Ovary (tissue), 9 donors: ENCODE results near the gene ALG5. TPM values are rescaled to one million over a fixed set of nuclear protein-coding genes. Genes with fewer than 3 reads are reported as not detected.

Source experiments
- DNase-seq, 5 donors: peaks; one replicate each; pipeline ENCODE4 v3.0.0-alpha.2; 2019 to 2020
- H3K27ac ChIP-seq, 2 donors: fragments of 200-600 bp; one replicate each; pipeline versions ENCODE4 v1.5.1 to v1.8.0; 2019 to 2022
- H3K27me3 ChIP-seq: fragments of 200-600 bp; one replicate; pipeline ENCODE4 v1.8.0; 2022
- H3K36me3 ChIP-seq: fragments of 200-600 bp; sonication (generic); one replicate; pipeline ENCODE4 v1.5.1; 2019
- H3K4me1 ChIP-seq: one replicate; pipeline ENCODE4 v1.8.1; 2013; ENCODE audit warnings: mild to moderate bottlenecking, moderate library complexity; ENCODE audit not compliant: insufficient read depth
- H3K4me3 ChIP-seq: fragments of 200-600 bp; sonication (generic); one replicate; pipeline ENCODE4 v1.5.1; 2017
- H3K9me3 ChIP-seq, 2 donors: fragments of 200-600 bp in 1 of 2; sonication (generic) in 1 of 2; one replicate each; pipeline versions ENCODE4 v1.5.1 to v1.8.1; 2013 to 2019; ENCODE audit warnings: mild to moderate bottlenecking in 1 of 2, moderate library complexity in 1 of 2
- EP300 ChIP-seq: sonication (generic); formaldehyde crosslinking; IDR thresholded peaks from one replicate; pipeline ENCODE4 v1.6.1; 2017; ENCODE audit warnings: antibody characterized with exemption
- POLR2A ChIP-seq: fragments of 450-650 bp; IDR thresholded peaks from one replicate; pipeline ENCODE4 v1.6.1; 2017; ENCODE audit warnings: antibody characterized with exemption, mild to moderate bottlenecking, moderate library complexity
- WGBS, 3 donors: extraction: QIAGEN DNeasy Blood & Tissue Kit in 1 of 3; methylation state at CpG; one replicate each; pipeline versions ENCODE4 v1.1.5 to v1.1.7; 2013 to 2017; 5-methylcytosine and 5-hydroxymethylcytosine counted together
- intact Hi-C, 4 donors: fragments of 100-400 bp; cut with DNase I; formaldehyde crosslinking; loops; one replicate each; pipeline versions ENCODE4 v1.11.0 to v1.15.1; 2022 to 2023
- polyA plus RNA-seq, 2 donors: library from polyadenylated mRNA; stranded (reverse); fragments of 200-250 nt in 1 of 2; fragments of 350-450 nt in 1 of 2; fragmentation: Illumina TruSeq in 1 of 2; extraction: RNeasy Lipid Tissue Mini Kit (QIAGEN cat#74804) in 1 of 2; gene quantifications; one replicate each; pipeline ENCODE4 v1.2.3, GENCODE V29; 2013 to 2014
- total RNA-seq, 7 donors: library from RNA; depleted of rRNA in 2 of 7; stranded (reverse); fragments of >200 nt in 2 of 7; fragmentation: NEBNext Ultra II Directional in 3 of 7; extraction: Animal tissue kit (Norgen Biotek cat#: 25700) in 3 of 7; gene quantifications; one replicate each; pipeline versions ENCODE4 v1.1.0 to v1.2.4, GENCODE V29; 2016 to 2023
- TF ChIP-seq, protein P1 (sequence below), 3 donors: fragments of 450-650 bp in 2 of 3; fragments of 200-600 bp in 1 of 3; IDR thresholded peaks; one replicate each; pipeline versions ENCODE4 v1.5.1 to v1.8.0; 2016 to 2022; ENCODE audit warnings: antibody characterized with exemption in 3 of 3, mild to moderate bottlenecking in 1 of 3
- donor health status: DM: no; HTN: no; CAD: no; lungs with moderate emphysema.
- donor health status: DM: no; HTN: no; CAD: no.
- donor health status: Bipolar disorder and iron deficiency.
- donor health status: DM: yes; HTN: yes; CAD: no.
- donor health status: DM: no; HTN: no; CAD: no.
- donor health status: DM: yes; HTN: yes; CAD: no.

ALG5 gene
- total and polyA plus RNA-seq, 9 donors, result 19.8 to 37.7 (median 24.6) TPM

DNA sequence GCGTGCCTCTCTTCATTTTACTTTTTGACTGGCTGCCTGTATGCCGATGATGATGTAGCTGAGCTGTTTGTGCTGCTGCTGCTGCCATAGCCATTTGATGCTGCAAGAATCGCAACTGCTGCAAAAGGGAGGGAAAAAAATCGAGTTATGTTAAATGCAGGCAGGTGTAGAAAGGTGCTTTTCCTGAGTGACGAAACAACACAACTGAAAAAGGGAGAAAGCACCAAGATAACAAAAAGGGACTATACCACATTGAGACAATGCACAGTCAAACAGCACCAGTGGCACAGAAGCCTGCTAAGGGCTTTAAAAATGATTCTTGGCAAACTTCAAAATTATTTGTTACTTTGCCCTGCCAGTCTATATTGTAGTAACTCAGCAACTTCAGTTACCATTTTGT, 10.6 kb upstream of the ALG5 start:
- no peak for DNase-seq
- Histone ChIP-seq H3K4me1 (no peaks in the 10 kb centered on the region), H3K27ac (no peak overlapping the region), H3K4me3 (no peak overlapping the region), H3K9me3 (no peaks in the 10 kb centered on the region), H3K36me3 (no peaks in the 10 kb centered on the region), H3K27me3 (no peaks in the 10 kb centered on the region)
- intact Hi-C loops, result no loop called here
- 79 to 81% (median 81%) methylated on average over 5 of the region's 5 CpGs for WGBS, 3 donors
- TF ChIP-seq EP300 (no peak), POLR2A (no peak)
- TF ChIP-seq, protein P1, sequence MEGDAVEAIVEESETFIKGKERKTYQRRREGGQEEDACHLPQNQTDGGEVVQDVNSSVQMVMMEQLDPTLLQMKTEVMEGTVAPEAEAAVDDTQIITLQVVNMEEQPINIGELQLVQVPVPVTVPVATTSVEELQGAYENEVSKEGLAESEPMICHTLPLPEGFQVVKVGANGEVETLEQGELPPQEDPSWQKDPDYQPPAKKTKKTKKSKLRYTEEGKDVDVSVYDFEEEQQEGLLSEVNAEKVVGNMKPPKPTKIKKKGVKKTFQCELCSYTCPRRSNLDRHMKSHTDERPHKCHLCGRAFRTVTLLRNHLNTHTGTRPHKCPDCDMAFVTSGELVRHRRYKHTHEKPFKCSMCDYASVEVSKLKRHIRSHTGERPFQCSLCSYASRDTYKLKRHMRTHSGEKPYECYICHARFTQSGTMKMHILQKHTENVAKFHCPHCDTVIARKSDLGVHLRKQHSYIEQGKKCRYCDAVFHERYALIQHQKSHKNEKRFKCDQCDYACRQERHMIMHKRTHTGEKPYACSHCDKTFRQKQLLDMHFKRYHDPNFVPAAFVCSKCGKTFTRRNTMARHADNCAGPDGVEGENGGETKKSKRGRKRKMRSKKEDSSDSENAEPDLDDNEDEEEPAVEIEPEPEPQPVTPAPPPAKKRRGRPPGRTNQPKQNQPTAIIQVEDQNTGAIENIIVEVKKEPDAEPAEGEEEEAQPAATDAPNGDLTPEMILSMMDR (IDR thresholded peaks at IDR 0.05), result no peak

DNA sequence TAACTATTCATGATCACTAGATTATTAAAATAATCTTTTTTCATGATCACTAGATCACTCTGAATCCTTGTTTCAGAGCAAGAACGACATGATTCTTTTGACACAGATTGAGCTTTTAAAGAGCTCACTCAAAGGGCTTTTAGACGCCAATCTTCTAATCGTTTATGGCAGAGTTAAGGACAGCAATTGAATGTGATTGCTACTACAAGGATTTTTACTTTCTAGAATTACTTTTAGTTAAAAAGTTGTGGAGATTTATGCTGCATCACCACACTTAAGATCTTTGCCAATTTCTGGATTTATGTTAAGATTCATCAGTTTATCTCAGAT, 2.7 kb upstream of the ALG5 start:
- WGBS, 3 donors, result 20 to 26% (median 22%) methylated on average over 3 of the region's 3 CpGs
- Histone ChIP-seq H3K27ac (no peak overlapping the region), H3K27me3 (no peaks in the 10 kb centered on the region), H3K4me1 (peaks cover 3% of the 10 kb centered on the region), H3K9me3 (no peaks in the 10 kb centered on the region), H3K4me3 (no peak overlapping the region), H3K36me3 (no peaks in the 10 kb centered on the region)
- intact Hi-C loops, result no loop called here
- TF ChIP-seq EP300 (no peak), POLR2A (no peak)
- TF ChIP-seq, protein P1 (IDR thresholded peaks at IDR 0.05), result no peak
- no peak for DNase-seq

- 0 to 1% (median 0%) methylated on average over 21 of the region's 21 CpGs for WGBS, 3 donors
- Histone ChIP-seq H3K36me3 (no peaks in the 10 kb centered on the region), H3K27me3 (no peaks in the 10 kb centered on the region), H3K9me3 (no peaks in the 10 kb centered on the region), H3K27ac (peak overlapping the region in 1 of 2 donors; percentile 89), H3K4me1 (peaks cover 3% of the 10 kb centered on the region), H3K4me3 (peak overlapping the region; percentile 96)
- peak in 4 of 5 donors; percentile 15 to 57 (median 52) for DNase-seq
- intact Hi-C loops, result no loop called here
- TF ChIP-seq POLR2A, result no peak
- TF ChIP-seq, protein P1 (IDR thresholded peaks at IDR 0.05), result no peak
- TF ChIP-seq EP300, result no peak
Observed at GRCh38 chr13:36998624-36999041, 507 bp downstream of the ALG5 start.

DNA sequence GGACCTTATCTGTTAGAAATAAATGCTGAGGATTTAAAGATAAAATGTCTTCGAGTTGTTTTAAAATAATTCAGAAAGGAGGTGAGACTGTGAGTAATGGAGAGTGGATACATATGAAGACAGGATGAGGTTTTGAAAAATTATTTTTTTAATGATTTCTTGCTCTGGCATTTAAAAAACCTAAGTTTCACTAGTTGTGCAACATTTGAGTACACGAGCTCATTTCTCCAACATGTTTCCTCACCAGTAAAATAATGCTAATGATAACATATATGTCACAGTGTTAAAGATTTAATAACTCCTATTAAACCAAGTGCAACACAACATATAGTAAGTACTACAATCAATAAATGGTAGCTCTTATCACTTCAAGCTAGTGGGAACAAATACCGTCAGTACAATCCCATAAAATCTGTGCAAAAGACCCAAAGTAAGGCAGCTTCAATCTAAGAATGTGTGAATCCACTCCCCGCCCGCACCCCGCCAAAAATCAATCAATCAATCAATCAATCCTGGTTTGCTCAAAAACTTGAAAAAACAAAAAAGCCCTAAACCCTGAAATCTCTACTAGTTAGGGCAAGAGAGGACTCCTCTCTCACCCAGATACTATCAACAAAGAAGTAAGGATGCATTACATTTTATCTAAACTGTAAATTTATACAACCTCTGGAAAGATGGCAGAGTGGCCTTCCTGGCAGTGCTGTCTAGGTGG, 1.3 kb downstream of the ALG5 start:
- no peak for DNase-seq
- Histone ChIP-seq H3K9me3 (no peaks in the 10 kb centered on the region), H3K4me3 (peak overlapping the region; percentile 96), H3K27ac (no peak overlapping the region), H3K4me1 (peaks cover 3% of the 10 kb centered on the region), H3K36me3 (no peaks in the 10 kb centered on the region), H3K27me3 (no peaks in the 10 kb centered on the region)
- 57 to 58% (median 57%) methylated on average over 6 of the region's 6 CpGs for WGBS, 3 donors
- intact Hi-C loops, result no loop called here
- TF ChIP-seq POLR2A (no peak), EP300 (no peak)
- TF ChIP-seq, protein P1 (IDR thresholded peaks at IDR 0.05), result no peak
